Mesenchymal stem cell (in vitro differentiated cells and primary cell): Measurements from ENCODE around the gene ARHGAP6.

Experiments
- DNase-seq: peaks from one replicate; pipeline ENCODE4 v3.0.0-alpha.2; 2013
- H2AFZ ChIP-seq: one replicate; pipeline ENCODE4 v1.6.1; 2013; ENCODE audit warnings: low read depth, mild to moderate bottlenecking, control low read depth, inconsistent platforms, low read length, moderate library complexity
- H2AK5ac ChIP-seq: 2 replicates; pipeline ENCODE4 v1.6.1; 2013; ENCODE audit warnings: low read length, moderate library complexity, mild to moderate bottlenecking, inconsistent platforms; ENCODE audit not compliant: severe bottlenecking
- H2BK120ac ChIP-seq: one replicate; pipeline ENCODE4 v1.6.1; 2013; ENCODE audit warnings: low read depth, mild to moderate bottlenecking, inconsistent platforms, low read length, moderate library complexity
- H2BK12ac ChIP-seq, 2 experiments: one replicate each; pipeline ENCODE4 v1.6.1; 2013; ENCODE audit warnings: inconsistent platforms in 2 of 2, low read length in 2 of 2, mild to moderate bottlenecking in 2 of 2, moderate library complexity in 2 of 2, control low read depth in 1 of 2
- H2BK15ac ChIP-seq: one replicate; pipeline ENCODE4 v1.6.1; 2013; ENCODE audit warnings: mild to moderate bottlenecking, low read depth, inconsistent platforms; ENCODE audit not compliant: poor library complexity, severe bottlenecking
- H2BK5ac ChIP-seq: 2 replicates; pipeline ENCODE4 v1.6.1; 2013; ENCODE audit warnings: low read depth, mild to moderate bottlenecking, low read length, control low read depth, inconsistent platforms; ENCODE audit not compliant: poor library complexity, severe bottlenecking
- H3K14ac ChIP-seq, 2 experiments: one replicate each; pipeline ENCODE4 v1.6.1; 2013; ENCODE audit warnings: inconsistent platforms in 2 of 2, low read length in 2 of 2, control low read depth in 1 of 2, mild to moderate bottlenecking in 1 of 2, moderate library complexity in 1 of 2
- H3K18ac ChIP-seq, 2 experiments: one replicate each; pipeline ENCODE4 v1.6.1; 2013; ENCODE audit warnings: inconsistent platforms in 2 of 2, low read length in 2 of 2, control low read depth in 1 of 2, low read depth in 1 of 2, mild to moderate bottlenecking in 1 of 2
- H3K23ac ChIP-seq, 2 experiments: one replicate each; pipeline ENCODE4 v1.6.1; 2013; ENCODE audit warnings: inconsistent platforms in 2 of 2, low read length in 2 of 2, mild to moderate bottlenecking in 2 of 2, moderate library complexity in 2 of 2, control low read depth in 1 of 2
- H3K27ac ChIP-seq: 2 replicates; pipeline ENCODE4 v1.5.1; 2013; ENCODE audit warnings: mild to moderate bottlenecking, moderate library complexity, low read length, control low read depth, inconsistent platforms; ENCODE audit not compliant: poor library complexity, severe bottlenecking
- H3K27me3 ChIP-seq, 2 experiments: 2 replicates each; pipeline versions ENCODE4 v1.6.1 to v1.7.0; 2013; ENCODE audit warnings: low read length in 2 of 2, mild to moderate bottlenecking in 2 of 2, moderate library complexity in 2 of 2, control low read depth in 1 of 2, inconsistent platforms in 1 of 2; ENCODE audit not compliant: control insufficient read depth in 1 of 2, insufficient read depth in 1 of 2
- H3K36me3 ChIP-seq, 2 experiments: 2 replicates each; pipeline versions ENCODE4 v1.6.1 to v1.7.0; 2013; ENCODE audit warnings: low read length in 2 of 2, control low read depth in 1 of 2, inconsistent platforms in 1 of 2, low read depth in 1 of 2, mild to moderate bottlenecking in 1 of 2; ENCODE audit not compliant: insufficient read depth in 2 of 2, control insufficient read depth in 1 of 2
- H3K4ac ChIP-seq, 2 experiments: one replicate each; pipeline ENCODE4 v1.6.1; 2013; ENCODE audit warnings: inconsistent platforms in 2 of 2, low read length in 2 of 2, mild to moderate bottlenecking in 2 of 2, moderate library complexity in 2 of 2, control low read depth in 1 of 2, low read depth in 1 of 2
- H3K4me1 ChIP-seq: 2 replicates; pipeline ENCODE4 v1.6.1; 2013; ENCODE audit warnings: low read depth, low read length, control low read depth; ENCODE audit not compliant: control insufficient read depth, insufficient read depth
- H3K4me2 ChIP-seq: 2 replicates; pipeline ENCODE4 v1.6.1; 2013; ENCODE audit warnings: low read length, mild to moderate bottlenecking, inconsistent platforms; ENCODE audit not compliant: poor library complexity, severe bottlenecking
- H3K4me3 ChIP-seq, 2 experiments: 2 replicates each; pipeline versions ENCODE4 v1.5.1 to v1.7.0; 2013; ENCODE audit warnings: low read length in 2 of 2, mild to moderate bottlenecking in 2 of 2, control low read depth in 1 of 2, low read depth in 1 of 2; ENCODE audit not compliant: insufficient read depth in 1 of 2
- H3K79me1 ChIP-seq: replicated peaks from 2 replicates; pipeline ENCODE4 v1.6.1; 2013; ENCODE audit warnings: mild to moderate bottlenecking, control low read depth, low read length, inconsistent platforms; ENCODE audit not compliant: poor library complexity, severe bottlenecking
- H3K9ac ChIP-seq: 2 replicates; pipeline ENCODE4 v1.7.0; 2013; ENCODE audit warnings: mild to moderate bottlenecking, low read length, moderate library complexity
- H3K9me3 ChIP-seq: 2 replicates; pipeline ENCODE4 v1.7.0; 2013; ENCODE audit warnings: mild to moderate bottlenecking, low read length; ENCODE audit not compliant: control insufficient read depth
- H4K8ac ChIP-seq: one replicate; pipeline ENCODE4 v1.6.1; 2013; ENCODE audit warnings: inconsistent platforms, mild to moderate bottlenecking, low read length, moderate library complexity
- H4K91ac ChIP-seq: one replicate; pipeline ENCODE4 v1.6.1; 2013; ENCODE audit warnings: mild to moderate bottlenecking, low read length, inconsistent platforms
- WGBS: methylation state at CpG from one replicate; pipeline ENCODE4 v1.1.7; 2013; ENCODE audit warnings: mixed read lengths; 5-methylcytosine and 5-hydroxymethylcytosine counted together

ARHGAP6 gene

GRCh38 chrX:11702965-11703631 is 37.4 kb upstream of the ARHGAP6 start:
- Histone ChIP-seq H2BK120ac (no peak overlapping the region), H2BK5ac (no peak overlapping the region), H3K9ac (no peak overlapping the region), H3K4me1 (peaks cover 9% of the 10 kb centered on the region), H3K23ac (no peak overlapping the region), H3K9me3 (no peaks in the 10 kb centered on the region), H3K27ac (no peak overlapping the region), H3K27me3 (no peaks in the 10 kb centered on the region), H3K79me1 (no peaks in the 10 kb centered on the region), H3K4me3 (no peak overlapping the region), H4K91ac (no peak overlapping the region), H3K36me3 (no peaks in the 10 kb centered on the region), H2BK15ac (no peak overlapping the region), H3K4me2 (no peak overlapping the region), H2AK5ac (no peak overlapping the region), H2AFZ (no peak overlapping the region), H2BK12ac (no peak overlapping the region), H3K14ac (no peak overlapping the region), H4K8ac (no peak overlapping the region), H3K4ac (no peak overlapping the region), H3K18ac (no peak overlapping the region)
- no peak for DNase-seq
- 93% methylated on average over 6 of the region's 6 CpGs for WGBS

- H3K27ac ChIP-seq = no peak overlapping the region
Measured at GRCh38 chrX:11702420-11702819, 36.7 kb upstream of the ARHGAP6 start.

GRCh38 chrX:11698702-11699101 is 33.0 kb upstream of the ARHGAP6 start:
- H3K23ac ChIP-seq = no peak overlapping the region
- H2BK12ac ChIP-seq = no peak overlapping the region
- H3K27me3 ChIP-seq = no peaks in the 10 kb centered on the region
- H2BK15ac ChIP-seq = no peak overlapping the region
- H3K79me1 ChIP-seq = no peaks in the 10 kb centered on the region
- H3K14ac ChIP-seq = no peak overlapping the region
- 100% methylated on average over 3 of the region's 3 CpGs for WGBS
- no peak overlapping the region for H2BK120ac ChIP-seq
- no peak overlapping the region for H2AFZ ChIP-seq
- H3K27ac ChIP-seq = no peak overlapping the region
- H3K4me2 ChIP-seq = no peak overlapping the region
- H3K36me3 ChIP-seq = no peaks in the 10 kb centered on the region
- H3K9me3 ChIP-seq = no peaks in the 10 kb centered on the region
- no peak overlapping the region for H2BK5ac ChIP-seq
- H3K4me1 ChIP-seq = no peaks in the 10 kb centered on the region
- H4K8ac ChIP-seq = no peak overlapping the region
- no peak overlapping the region for H4K91ac ChIP-seq
- H3K4me3 ChIP-seq = no peak overlapping the region
- no peak for DNase-seq
- H3K4ac ChIP-seq = no peak overlapping the region
- H3K18ac ChIP-seq = no peak overlapping the region
- no peak overlapping the region for H2AK5ac ChIP-seq
- H3K9ac ChIP-seq = no peak overlapping the region

More at GRCh38 chrX:11702420-11702819, 36.7 kb upstream of the ARHGAP6 start:
- Histone ChIP-seq H4K91ac (no peak overlapping the region), H2AFZ (no peak overlapping the region), H2BK5ac (no peak overlapping the region), H3K14ac (no peak overlapping the region), H3K9ac (no peak overlapping the region), H2BK120ac (no peak overlapping the region), H3K9me3 (no peaks in the 10 kb centered on the region), H3K4ac (no peak overlapping the region), H3K4me1 (peaks cover 9% of the 10 kb centered on the region), H2BK15ac (no peak overlapping the region), H2AK5ac (no peak overlapping the region), H3K79me1 (no peaks in the 10 kb centered on the region), H3K18ac (no peak overlapping the region), H3K4me3 (no peak overlapping the region), H4K8ac (no peak overlapping the region), H3K23ac (no peak overlapping the region), H3K27me3 (no peaks in the 10 kb centered on the region), H3K4me2 (no peak overlapping the region), H2BK12ac (no peak overlapping the region), H3K36me3 (no peaks in the 10 kb centered on the region)
- no CpG with 5 or more reads among the region's 3 CpGs for WGBS
- no peak for DNase-seq

- Histone ChIP-seq H3K79me1 (no peaks in the 10 kb centered on the region), H3K4me3 (no peak overlapping the region), H3K9me3 (no peaks in the 10 kb centered on the region), H3K4me2 (no peak overlapping the region), H3K23ac (no peak overlapping the region), H4K91ac (no peak overlapping the region), H2BK120ac (no peak overlapping the region), H3K4ac (no peak overlapping the region), H3K4me1 (no peaks in the 10 kb centered on the region), H2BK12ac (no peak overlapping the region), H4K8ac (no peak overlapping the region), H2AK5ac (no peak overlapping the region), H3K14ac (no peak overlapping the region), H2BK5ac (no peak overlapping the region), H3K18ac (no peak overlapping the region), H3K9ac (peak overlapping the region; percentile 27), H2BK15ac (no peak overlapping the region), H2AFZ (no peak overlapping the region), H3K36me3 (no peaks in the 10 kb centered on the region), H3K27me3 (no peaks in the 10 kb centered on the region), H3K27ac (no peak overlapping the region)
- WGBS = 35% methylated on average over 2 of the region's 2 CpGs
- peak; percentile 53 for DNase-seq
Measured at GRCh38 chrX:11688201-11688600, 22.5 kb upstream of the ARHGAP6 start.
